GM21515 (cell line): ENCODE results near the gene ZNF35.
"Not testable (repeated sequence)": the region's sequence is repeated elsewhere in the genome, so short reads cannot be mapped to it uniquely, and the experiment has no call there.

ENCODE experiments used
- ATAC-seq: cut with Tn5 transposase; IDR thresholded peaks from one replicate; pipeline ENCODE4 v1.9.1; 2021; ENCODE audit not compliant: unreplicated experiment

Gene ZNF35

GRCh38 chr3:44648564-44649229 lies at the start of gene ZNF35:
ZNF35 (plus strand) TSS chr3:44648732; CDS start chr3:44651068, 2,336 bp downstream.
- ATAC-seq: peak; percentile 91

- ATAC-seq: no peak
These were observed 46.8 kb upstream of the ZNF35 start for GRCh38 chr3:44601749-44602148.

GRCh38 chr3:44612678-44613077 lies 35.9 kb upstream of the ZNF35 start:
- no peak for ATAC-seq

GRCh38 chr3:44624749-44625480 lies 23.6 kb upstream of the ZNF35 start, which contains the start of gene ZNF197:
ZNF197 (plus strand) TSS chr3:44625036; CDS start chr3:44629155, 4,119 bp downstream.
- ATAC-seq: peak; percentile 88

- ATAC-seq: no peak
These were observed 19.8 kb upstream of the ZNF35 start for GRCh38 chr3:44628716-44629115.

GRCh38 chr3:44632193-44632592 lies 16.3 kb upstream of the ZNF35 start:
- no peak for ATAC-seq

- no peak for ATAC-seq
These were observed 6.2 kb upstream of the ZNF35 start for GRCh38 chr3:44642337-44642736.

- no peak for ATAC-seq
These were observed 5.5 kb upstream of the ZNF35 start for GRCh38 chr3:44643024-44643423.

GRCh38 chr3:44647771-44648170 lies 761 bp upstream of the ZNF35 start:
- ATAC-seq: no peak

- no peak for ATAC-seq
These were observed 1.2 kb downstream of the ZNF35 start for GRCh38 chr3:44649709-44650108.

- ATAC-seq: no peak
These were observed 5.5 kb downstream of the ZNF35 start for GRCh38 chr3:44654039-44654438.

- no peak for ATAC-seq
These were observed 10.5 kb downstream of the ZNF35 start for GRCh38 chr3:44659015-44659414.

GRCh38 chr3:44659434-44659833 lies 10.9 kb downstream of the ZNF35 start:
- ATAC-seq: no peak

GRCh38 chr3:44661189-44661588 lies 12.7 kb downstream of the ZNF35 start:
- no peak for ATAC-seq

- ATAC-seq: no peak
These were observed 16.6 kb downstream of the ZNF35 start for GRCh38 chr3:44665173-44665572.

- no peak for ATAC-seq
These were observed 17.8 kb downstream of the ZNF35 start for GRCh38 chr3:44666346-44666745.

GRCh38 chr3:44669760-44670159 lies 21.2 kb downstream of the ZNF35 start:
- no peak for ATAC-seq

- not testable (repeated sequence) for ATAC-seq
These were observed 24.9 kb downstream of the ZNF35 start for GRCh38 chr3:44673466-44673865.

- no peak for ATAC-seq
These were observed 25.7 kb downstream of the ZNF35 start for GRCh38 chr3:44674211-44674610.

GRCh38 chr3:44678480-44679116 lies 30.1 kb downstream of the ZNF35 start:
- no peak for ATAC-seq

GRCh38 chr3:44680921-44681455 lies 32.5 kb downstream of the ZNF35 start:
- no peak for ATAC-seq
